ENCODE data around the gene HPGDS.

HPGDS gene

DNA sequence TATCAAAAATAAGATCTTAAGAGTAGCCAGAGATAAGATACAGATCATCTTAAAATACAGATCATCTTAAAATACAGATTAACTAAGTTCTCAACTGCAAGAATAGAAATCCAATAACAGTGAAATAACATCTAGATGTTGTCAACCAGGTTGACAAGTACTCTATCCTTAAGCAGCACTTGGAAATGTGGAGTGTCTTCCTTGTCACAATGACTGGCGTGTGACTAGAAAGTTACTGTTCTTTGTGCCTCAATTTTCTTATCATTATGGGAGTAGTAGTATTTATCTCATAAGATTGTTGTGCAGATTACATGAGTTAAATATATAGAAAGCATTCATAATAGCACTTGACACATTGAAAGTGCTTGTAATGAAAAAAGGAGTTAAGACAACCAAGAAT, 25.8 kb upstream of the HPGDS start:
- H3K79me2 ChIP-seq: no peaks in the 10 kb centered on the region
- H3K4me3 ChIP-seq (ENCODE audit: low read depth, low read length): no peak overlapping the region
- no peak overlapping the region for H2AFZ ChIP-seq
- H3K9me3 ChIP-seq (ENCODE audit: control insufficient read depth, low read length): no peaks in the 10 kb centered on the region
- H3K36me3 ChIP-seq (ENCODE audit: control insufficient read depth, insufficient read depth, low read length): no peaks in the 10 kb centered on the region
- TF ChIP-seq, protein P1, sequence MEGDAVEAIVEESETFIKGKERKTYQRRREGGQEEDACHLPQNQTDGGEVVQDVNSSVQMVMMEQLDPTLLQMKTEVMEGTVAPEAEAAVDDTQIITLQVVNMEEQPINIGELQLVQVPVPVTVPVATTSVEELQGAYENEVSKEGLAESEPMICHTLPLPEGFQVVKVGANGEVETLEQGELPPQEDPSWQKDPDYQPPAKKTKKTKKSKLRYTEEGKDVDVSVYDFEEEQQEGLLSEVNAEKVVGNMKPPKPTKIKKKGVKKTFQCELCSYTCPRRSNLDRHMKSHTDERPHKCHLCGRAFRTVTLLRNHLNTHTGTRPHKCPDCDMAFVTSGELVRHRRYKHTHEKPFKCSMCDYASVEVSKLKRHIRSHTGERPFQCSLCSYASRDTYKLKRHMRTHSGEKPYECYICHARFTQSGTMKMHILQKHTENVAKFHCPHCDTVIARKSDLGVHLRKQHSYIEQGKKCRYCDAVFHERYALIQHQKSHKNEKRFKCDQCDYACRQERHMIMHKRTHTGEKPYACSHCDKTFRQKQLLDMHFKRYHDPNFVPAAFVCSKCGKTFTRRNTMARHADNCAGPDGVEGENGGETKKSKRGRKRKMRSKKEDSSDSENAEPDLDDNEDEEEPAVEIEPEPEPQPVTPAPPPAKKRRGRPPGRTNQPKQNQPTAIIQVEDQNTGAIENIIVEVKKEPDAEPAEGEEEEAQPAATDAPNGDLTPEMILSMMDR (IDR thresholded peaks at IDR 0.05): no peak
- H3K9ac ChIP-seq: no peak overlapping the region
- no peak overlapping the region for H3K27ac ChIP-seq
- H3K4me1 ChIP-seq: no peaks in the 10 kb centered on the region
- H3K27me3 ChIP-seq (ENCODE audit: control insufficient read depth, insufficient read depth, low read length): no peaks in the 10 kb centered on the region
- H3K4me2 ChIP-seq (ENCODE audit: low read length): no peak overlapping the region

DNA sequence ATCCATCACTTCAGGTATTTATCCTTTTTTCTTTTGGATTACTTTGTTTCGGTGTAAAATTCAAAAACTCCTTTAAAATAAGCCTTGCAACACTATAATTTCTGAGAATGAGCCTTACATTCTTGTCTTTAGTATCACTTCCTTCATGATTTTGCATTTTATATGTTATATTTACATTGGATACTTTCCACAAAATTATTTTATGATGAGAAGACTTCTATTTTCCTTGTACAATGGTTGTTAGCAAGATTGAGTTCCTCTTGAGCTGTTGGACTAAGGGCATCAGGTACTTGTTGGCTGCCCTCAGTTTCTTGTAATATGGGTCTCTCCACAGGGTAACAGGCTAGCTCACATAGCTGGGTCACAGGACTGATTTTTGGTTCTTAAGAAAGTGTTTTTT, 22.7 kb upstream of the HPGDS start:
- no peaks in the 10 kb centered on the region for H3K27me3 ChIP-seq (ENCODE audit: control insufficient read depth, insufficient read depth, low read length)
- no peaks in the 10 kb centered on the region for H3K9me3 ChIP-seq (ENCODE audit: control insufficient read depth, low read length)
- no peaks in the 10 kb centered on the region for H3K4me1 ChIP-seq
- TF ChIP-seq, protein P1 (IDR thresholded peaks at IDR 0.05): no peak
- H3K27ac ChIP-seq: no peak overlapping the region
- no peak overlapping the region for H3K9ac ChIP-seq
- H2AFZ ChIP-seq: no peak overlapping the region
- no peak overlapping the region for H3K4me3 ChIP-seq (ENCODE audit: low read depth, low read length)
- H3K36me3 ChIP-seq (ENCODE audit: control insufficient read depth, insufficient read depth, low read length): no peaks in the 10 kb centered on the region
- H3K79me2 ChIP-seq: no peaks in the 10 kb centered on the region
- H3K4me2 ChIP-seq (ENCODE audit: low read length): no peak overlapping the region

DNA sequence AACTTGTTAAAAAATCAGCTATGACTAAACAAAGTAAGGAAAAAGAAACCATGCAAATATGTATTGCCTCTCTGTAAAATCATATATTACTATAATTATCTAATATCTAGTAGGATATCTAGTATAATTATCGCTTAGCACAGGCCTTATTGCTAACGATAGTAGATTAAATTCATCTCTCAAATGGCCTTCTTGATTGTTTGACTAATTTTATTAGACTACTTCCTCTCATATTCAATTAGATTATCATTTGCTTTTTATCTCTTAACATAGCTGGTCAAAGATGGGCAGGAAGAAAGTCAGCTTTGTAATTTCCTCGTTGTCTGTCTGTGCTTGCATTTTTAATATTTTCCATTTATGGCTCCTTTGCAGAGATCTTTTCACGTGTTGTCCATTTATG, 21.9 kb upstream of the HPGDS start:
- no peak overlapping the region for H3K27ac ChIP-seq
- H3K27me3 ChIP-seq (ENCODE audit: control insufficient read depth, insufficient read depth, low read length): no peaks in the 10 kb centered on the region
- no peak overlapping the region for H3K4me2 ChIP-seq (ENCODE audit: low read length)
- no peaks in the 10 kb centered on the region for H3K36me3 ChIP-seq (ENCODE audit: control insufficient read depth, insufficient read depth, low read length)
- H3K4me1 ChIP-seq: no peaks in the 10 kb centered on the region
- H3K79me2 ChIP-seq: no peaks in the 10 kb centered on the region
- H3K4me3 ChIP-seq (ENCODE audit: low read depth, low read length): no peak overlapping the region
- H2AFZ ChIP-seq: no peak overlapping the region
- H3K9me3 ChIP-seq (ENCODE audit: control insufficient read depth, low read length): no peaks in the 10 kb centered on the region
- TF ChIP-seq, protein P1 (IDR thresholded peaks at IDR 0.05): no peak
- no peak overlapping the region for H3K9ac ChIP-seq

DNA sequence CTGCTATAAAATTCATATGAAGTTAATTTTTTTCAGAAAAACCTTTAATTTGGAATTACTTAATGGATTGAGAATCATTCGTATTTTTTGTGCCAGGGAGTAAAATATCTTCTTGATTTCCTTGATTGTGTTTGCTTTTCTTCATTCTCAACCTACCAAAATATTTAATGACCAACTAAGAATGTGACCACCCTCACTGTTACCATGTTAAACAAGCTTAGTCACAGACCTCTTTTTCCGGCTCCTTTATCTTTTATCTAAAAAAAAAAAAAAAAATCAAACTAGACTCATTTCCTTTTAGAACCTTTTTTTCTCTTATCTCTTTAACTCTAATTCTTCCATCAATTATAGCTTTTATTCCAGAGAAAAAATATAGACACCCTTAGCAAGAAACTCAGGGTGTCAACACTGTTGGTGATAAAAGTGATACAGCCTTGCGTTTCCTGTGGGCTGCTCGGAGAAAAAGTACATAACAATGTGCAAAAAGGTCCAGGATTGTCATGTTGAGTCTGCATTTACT, 20.6 kb upstream of the HPGDS start:
- Histone ChIP-seq H3K4me1 (no peaks in the 10 kb centered on the region), H3K27me3 (ENCODE audit: control insufficient read depth, insufficient read depth, low read length) (no peaks in the 10 kb centered on the region), H3K27ac (no peak overlapping the region), H3K79me2 (no peaks in the 10 kb centered on the region), H3K36me3 (ENCODE audit: control insufficient read depth, insufficient read depth, low read length) (no peaks in the 10 kb centered on the region), H2AFZ (no peak overlapping the region), H3K9ac (no peak overlapping the region), H3K4me2 (ENCODE audit: low read length) (no peak overlapping the region), H3K9me3 (ENCODE audit: control insufficient read depth, low read length) (no peaks in the 10 kb centered on the region), H3K4me3 (ENCODE audit: low read depth, low read length) (no peak overlapping the region)
- TF ChIP-seq, protein P1 (IDR thresholded peaks at IDR 0.05): no peak

DNA sequence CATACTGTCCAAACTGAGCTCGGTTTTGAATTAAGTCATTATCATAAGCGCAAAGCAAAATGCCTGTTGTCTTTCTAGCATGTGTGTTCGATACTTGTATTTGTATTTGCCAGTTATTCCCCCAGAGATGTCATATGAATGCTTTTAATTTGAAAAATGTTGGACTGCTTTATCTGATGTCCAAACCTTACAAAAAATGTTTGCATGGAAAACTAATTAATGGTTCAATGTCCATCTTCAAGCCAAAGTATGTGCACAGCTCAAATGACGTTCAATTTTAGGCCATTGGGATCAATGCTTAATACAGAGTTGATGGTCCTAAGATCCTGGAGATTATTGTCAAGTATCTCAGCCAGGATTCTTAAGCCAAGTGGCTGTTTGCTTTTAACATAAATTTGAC, 17.2 kb upstream of the HPGDS start:
- H3K4me3 ChIP-seq (ENCODE audit: low read depth, low read length): no peak overlapping the region
- H3K27me3 ChIP-seq (ENCODE audit: control insufficient read depth, insufficient read depth, low read length): no peaks in the 10 kb centered on the region
- H3K9ac ChIP-seq: no peak overlapping the region
- H3K4me2 ChIP-seq (ENCODE audit: low read length): no peak overlapping the region
- H3K36me3 ChIP-seq (ENCODE audit: control insufficient read depth, insufficient read depth, low read length): no peaks in the 10 kb centered on the region
- H2AFZ ChIP-seq: no peak overlapping the region
- no peaks in the 10 kb centered on the region for H3K79me2 ChIP-seq
- no peaks in the 10 kb centered on the region for H3K4me1 ChIP-seq
- H3K27ac ChIP-seq: no peak overlapping the region
- TF ChIP-seq, protein P1 (IDR thresholded peaks at IDR 0.05): no peak
- no peaks in the 10 kb centered on the region for H3K9me3 ChIP-seq (ENCODE audit: control insufficient read depth, low read length)

Measured in parathyroid adenoma (tissue), 2 donors.